H1 (cell line): ENCODE measurements around the gene RBM24. TPM values are rescaled to one million over a fixed set of nuclear protein-coding genes. Genes with fewer than 3 reads are reported as not detected.

Source experiments
- CTCF ChIA-PET: fragments of 300-600 bp; sonication (Branson Sonifier 250); formaldehyde crosslinking; loops from one replicate; lab custom pipeline; 2021; ENCODE audit not compliant: partially characterized antibody; lab: Charles Lee
- POLR2A ChIA-PET: fragments of 300-600 bp; sonication (Branson Sonifier 250); formaldehyde crosslinking; loops from one replicate; lab custom pipeline; 2021; ENCODE audit warnings: inconsistent platforms; ENCODE audit not compliant: partially characterized antibody; lab: Charles Lee
- DNase-seq, 2 experiments: peaks; one replicate each; pipeline versions ENCODE4 v3.0.0 to v3.0.0-alpha.2; 2010 to 2022; ENCODE audit warnings: low spot score in 2 of 2, low read depth in 1 of 2, mixed read lengths in 1 of 2
- FAIRE-seq: peaks from 2 replicates; lab custom pipeline; 2011; peaks lifted over from hg19 to GRCh38; lab: Jason Lieb, UNC
- H2AFZ ChIP-seq: 2 replicates; pipeline ENCODE4 v1.8.1; 2012; ENCODE audit warnings: low read length, inconsistent platforms
- H2AK5ac ChIP-seq: 2 replicates; pipeline ENCODE4 v1.6.1; 2013; ENCODE audit warnings: low read depth, low read length
- H2BK120ac ChIP-seq: replicated peaks from 2 replicates; pipeline ENCODE3; 2013; ENCODE audit warnings: low read depth, low read length, inconsistent platforms
- H2BK12ac ChIP-seq: 2 replicates; pipeline ENCODE4 v1.6.1; 2013; ENCODE audit warnings: low read depth, low read length
- H2BK15ac ChIP-seq: 2 replicates; pipeline ENCODE4 v1.6.1; 2013; ENCODE audit warnings: low read length
- H2BK20ac ChIP-seq: 2 replicates; pipeline ENCODE4 v1.6.1; 2013; ENCODE audit warnings: low read length
- H2BK5ac ChIP-seq: 2 replicates; pipeline ENCODE4 v1.6.1; 2013; ENCODE audit warnings: low read depth, low read length
- H3K14ac ChIP-seq: 2 replicates; pipeline ENCODE4 v1.6.1; 2013; ENCODE audit warnings: inconsistent platforms; ENCODE audit not compliant: insufficient read length
- H3K18ac ChIP-seq: 2 replicates; pipeline ENCODE4 v1.6.1; 2013; ENCODE audit warnings: low read length; ENCODE audit errors: extremely low read depth
- H3K23ac ChIP-seq: 2 replicates; pipeline ENCODE4 v1.6.1; 2013; ENCODE audit warnings: inconsistent platforms; ENCODE audit not compliant: insufficient read length
- H3K23me2 ChIP-seq: 2 replicates; pipeline ENCODE4 v1.6.1; 2013; ENCODE audit warnings: low read depth, low read length
- H3K27ac ChIP-seq: 2 replicates; pipeline ENCODE4 v1.6.1; 2011; ENCODE audit warnings: low read depth, low read length, inconsistent platforms
- H3K27me3 ChIP-seq, 4 experiments: replicated peaks in 1 of 4; 1 replicate in 1 of 4; 2 replicates in 3 of 4; pipeline versions ENCODE4 v1.6.1 to v1.8.1; 2011 to 2013; ENCODE audit warnings: low read length in 3 of 4, mild to moderate bottlenecking in 3 of 4, inconsistent platforms in 2 of 4, mixed read lengths in 2 of 4, moderate library complexity in 1 of 4; ENCODE audit not compliant: control insufficient read depth in 3 of 4, insufficient read depth in 3 of 4; ENCODE audit errors: extremely low read depth in 1 of 4
- H3K36me3 ChIP-seq, 4 experiments: 2 replicates each; pipeline versions ENCODE4 v1.6.1 to v1.8.1; 2011 to 2013; ENCODE audit warnings: mild to moderate bottlenecking in 4 of 4, low read length in 3 of 4, moderate library complexity in 2 of 4, control low read depth in 1 of 4, inconsistent platforms in 1 of 4; ENCODE audit not compliant: insufficient read depth in 4 of 4, control insufficient read depth in 2 of 4
- H3K4ac ChIP-seq: replicated peaks from 2 replicates; pipeline ENCODE3; 2013; ENCODE audit warnings: low read length, low read depth, mixed read lengths, inconsistent platforms; ENCODE audit not compliant: insufficient read length
- H3K4me1 ChIP-seq, 4 experiments: replicated peaks in 1 of 4; 1 replicate in 1 of 4; 2 replicates in 3 of 4; pipeline versions ENCODE4 v1.6.1 to v1.8.1; 2011 to 2013; ENCODE audit warnings: low read length in 3 of 4, inconsistent platforms in 2 of 4, mixed read lengths in 1 of 4; ENCODE audit not compliant: insufficient read depth in 4 of 4, control insufficient read depth in 3 of 4
- H3K4me2 ChIP-seq, 2 experiments: 2 replicates each; pipeline versions ENCODE4 v1.6.1 to v1.8.1; 2011 to 2013; ENCODE audit warnings: low read depth in 2 of 2, low read length in 2 of 2, control low read depth in 1 of 2, inconsistent platforms in 1 of 2, mild to moderate bottlenecking in 1 of 2; ENCODE audit not compliant: insufficient read depth in 1 of 2
- H3K4me3 ChIP-seq, 4 experiments: fragments of 200-600, 300-600 bp in 1 of 4; sonication (generic), shearing (Covaris generic), sonication (Bioruptor Twin) in 1 of 4; 2 replicates each; pipeline versions ENCODE4 v1.5.1 to v1.8.1; 2011 to 2016; ENCODE audit warnings: low read length in 4 of 4, low read depth in 3 of 4, control low read depth in 2 of 4, inconsistent platforms in 2 of 4, mild to moderate bottlenecking in 2 of 4, mixed read lengths in 1 of 4, moderate library complexity in 1 of 4; ENCODE audit not compliant: insufficient read depth in 2 of 4; ENCODE audit errors: extremely low read depth in 1 of 4
- H3K56ac ChIP-seq: replicated peaks from 2 replicates; pipeline ENCODE3; 2013; ENCODE audit warnings: low read depth, mild to moderate bottlenecking, mixed read lengths, low read length, inconsistent platforms; ENCODE audit not compliant: insufficient read length
- H3K79me1 ChIP-seq: 2 replicates; pipeline ENCODE4 v1.6.1; 2013; ENCODE audit warnings: low read depth, low read length, control low read depth
- H3K79me2 ChIP-seq, 2 experiments: 2 replicates each; pipeline versions ENCODE4 v1.6.1 to v1.8.1; 2012 to 2013; ENCODE audit warnings: low read length in 2 of 2, mild to moderate bottlenecking in 2 of 2, inconsistent platforms in 1 of 2; ENCODE audit not compliant: insufficient read depth in 2 of 2, control insufficient read depth in 1 of 2
- H3K9ac ChIP-seq, 4 experiments: replicated peaks in 1 of 4; 1 replicate in 1 of 4; 2 replicates in 3 of 4; pipeline versions ENCODE4 v1.6.1 to v1.8.1; 2011 to 2013; ENCODE audit warnings: low read depth in 3 of 4, low read length in 3 of 4, control low read depth in 2 of 4, mild to moderate bottlenecking in 2 of 4, moderate library complexity in 2 of 4, inconsistent platforms in 1 of 4; ENCODE audit errors: extremely low read depth in 1 of 4
- H3K9me3 ChIP-seq, 2 experiments: 2 replicates each; pipeline versions ENCODE4 v1.6.1 to v1.8.1; 2012 to 2013; ENCODE audit warnings: mild to moderate bottlenecking in 2 of 2, moderate library complexity in 2 of 2, control low read depth in 1 of 2, inconsistent platforms in 1 of 2, low read depth in 1 of 2, low read length in 1 of 2, mixed read lengths in 1 of 2; ENCODE audit not compliant: insufficient read depth in 2 of 2
- H4K20me1 ChIP-seq, 2 experiments: replicated peaks in 1 of 2; 2 replicates each; pipeline versions ENCODE3 to v1.8.1; 2011 to 2013; ENCODE audit warnings: inconsistent platforms in 2 of 2, low read length in 2 of 2, mild to moderate bottlenecking in 1 of 2; ENCODE audit not compliant: insufficient read depth in 2 of 2, control insufficient read depth in 1 of 2
- H4K5ac ChIP-seq: 2 replicates; pipeline ENCODE4 v1.6.1; 2013; ENCODE audit warnings: low read length, low read depth, mixed read lengths, inconsistent platforms; ENCODE audit not compliant: insufficient read length
- H4K8ac ChIP-seq: 2 replicates; pipeline ENCODE4 v1.8.0; 2013; ENCODE audit warnings: mild to moderate bottlenecking, moderate library complexity, low read length, inconsistent platforms; ENCODE audit not compliant: insufficient read depth; ENCODE audit errors: extremely low read depth
- H4K91ac ChIP-seq: replicated peaks from 2 replicates; pipeline ENCODE3; 2013; ENCODE audit warnings: low read length, mixed read lengths, inconsistent platforms; ENCODE audit not compliant: insufficient read length
- GTF2F1 ChIP-seq: IDR thresholded peaks from 2 replicates; pipeline ENCODE4 v1.6.1; 2012; ENCODE audit warnings: low read depth, low read length, improper control_type of control experiment, borderline replicate concordance
- RAD21 ChIP-seq, 2 experiments: IDR thresholded peaks in 1 of 2; conservative IDR thresholded peaks in 1 of 2; 2 replicates each; pipeline ENCODE4 v1.6.1; 2011; ENCODE audit warnings: low read depth in 2 of 2, low read length in 2 of 2, improper control_type of control experiment in 1 of 2, inconsistent platforms in 1 of 2, mild to moderate bottlenecking in 1 of 2, moderate library complexity in 1 of 2
- WGBS, 2 experiments: shearing (Covaris generic) in 1 of 2; methylation state at CpG; one replicate each; pipeline versions ENCODE4 v1.1.6 to v1.1.7; 2013 to 2015; ENCODE audit warnings: low lambda C conversion rate in 2 of 2, mixed read lengths in 2 of 2, inconsistent platforms in 1 of 2, low coverage in 1 of 2, missing lambda C conversion rate in 1 of 2; ENCODE audit not compliant: insufficient replicate concordance in 2 of 2, insufficient coverage in 1 of 2, insufficient read length in 1 of 2; ENCODE audit errors: extremely low coverage in 1 of 2, missing lambda C conversion rate in 1 of 2; 5-methylcytosine and 5-hydroxymethylcytosine counted together
- polyA plus RNA-seq, 7 experiments: library from polyadenylated mRNA; depleted of rRNA in 3 of 7; stranded (reverse) in 5 of 7; unstranded in 2 of 7; fragments of >200 nt in 5 of 7; fragments of 200-250 nt in 2 of 7; gene quantifications; 1 replicate in 5 of 7; 2 replicates in 1 of 7; 4 replicates in 1 of 7; pipeline versions ENCODE4 v1.2.1 to v1.2.3, GENCODE V29; 2011 to 2013; ENCODE audit warnings: missing spikeins in 2 of 7, mixed read lengths in 2 of 7
- total RNA-seq: library from RNA; stranded (reverse); fragmentation: NEBNext Ultra II Directional; extraction: Animal tissue kit (Norgen Biotek cat#: 25700); gene quantifications from 2 replicates; pipeline ENCODE4 v1.2.1, GENCODE V29; 2021

RBM24 gene
- total and polyA plus RNA-seq, 2 of the 8 experiments (the other 6 are each of a cell fraction or from before 2014, with no cell fraction given): 0.52 to 2.6 TPM

DNA sequence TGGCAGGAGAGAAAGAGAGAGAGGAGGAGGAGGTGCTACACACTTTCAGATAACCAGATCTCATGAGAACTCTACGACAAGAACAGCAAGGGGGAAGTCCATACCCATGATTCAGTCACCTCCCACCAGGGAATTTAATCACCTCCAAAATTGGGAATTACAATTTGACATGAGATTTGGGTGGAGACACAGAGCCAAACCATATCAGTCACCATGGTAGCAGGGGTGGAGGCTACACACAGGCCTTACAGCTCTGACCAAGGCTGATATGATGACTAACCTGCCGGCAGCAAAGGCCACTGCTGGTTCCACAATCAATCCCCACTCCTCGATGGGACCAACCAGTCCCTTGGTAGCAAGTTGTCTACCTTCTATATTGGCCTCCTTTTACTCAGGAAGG is 13.6 kb upstream of the RBM24 start:
- Histone ChIP-seq H3K4me1 (no peaks in the 10 kb centered on the region), H3K4ac (no peak overlapping the region), H2BK15ac (no peak overlapping the region), H3K79me2 (no peaks in the 10 kb centered on the region), H3K27me3 (no peaks in the 10 kb centered on the region), H4K5ac (no peak overlapping the region), H4K8ac (no peak overlapping the region), H3K23me2 (no peaks in the 10 kb centered on the region), H2AK5ac (no peak overlapping the region), H3K18ac (no peak overlapping the region), H2AFZ (no peak overlapping the region), H2BK12ac (no peak overlapping the region), H4K20me1 (no peaks in the 10 kb centered on the region), H3K27ac (no peak overlapping the region), H3K4me2 (no peak overlapping the region), H3K79me1 (no peaks in the 10 kb centered on the region), H3K9ac (no peak overlapping the region), H3K23ac (no peak overlapping the region), H3K4me3 (no peak overlapping the region), H2BK120ac (no peak overlapping the region), H2BK5ac (no peak overlapping the region), H3K9me3 (no peaks in the 10 kb centered on the region), H2BK20ac (no peak overlapping the region), H3K36me3 (no peaks in the 10 kb centered on the region), H4K91ac (no peak overlapping the region), H3K56ac (no peak overlapping the region), H3K14ac (no peak overlapping the region)
- CTCF ChIA-PET: interaction anchor here (0.5 to 1.5 kb wide), 2 partner anchors 10 to 265 kb away, joined by 3 read pairs; no protein-coding TSS in a partner anchor
- POLR2A ChIA-PET: no interaction called here
- 88% methylated on average over 3 of the region's 3 CpGs; no CpG with 5 or more reads in 1 of the 2 experiments for WGBS, 2 experiments
- FAIRE-seq (no peak), DNase-seq (no peak)
- TF ChIP-seq RAD21 (IDR thresholded peaks at IDR 0.05 in 1 of 2, conservative IDR thresholded peaks at IDR 0.05 in 1 of 2; ENCODE audit: low read depth in 2 of 2, low read length in 2 of 2): no peak
- TF ChIP-seq GTF2F1: no peak
